Measurements from ENCODE around the gene CALB2.

The CALB2 gene

GRCh38 chr16:71431176-71431575, 72.7 kb downstream of the CALB2 start:
- H3K27ac ChIP-seq (ENCODE audit: insufficient read depth, low read length, poor library complexity, severe bottlenecking): no peak overlapping the region
- no peaks in the 10 kb centered on the region for H3K4me1 ChIP-seq (ENCODE audit: control insufficient read depth, insufficient read depth, low read length, poor library complexity, severe bottlenecking)
- peaks cover 8% of the 10 kb centered on the region for H3K27me3 ChIP-seq (replicated peaks; ENCODE audit: control insufficient read depth, insufficient read depth, low read length, poor library complexity, severe bottlenecking)
- no peak overlapping the region for H3K4me3 ChIP-seq (ENCODE audit: insufficient read depth, low read depth, low read length, poor library complexity, severe bottlenecking)
- no peaks in the 10 kb centered on the region for H3K9me3 ChIP-seq (ENCODE audit: control insufficient read depth, low read length)
- no peak for DNase-seq
- no peaks in the 10 kb centered on the region for H3K36me3 ChIP-seq (ENCODE audit: control insufficient read depth, insufficient read depth, low read length)

GRCh38 chr16:71431991-71432390, 73.5 kb downstream of the CALB2 start:
- H3K27ac ChIP-seq (ENCODE audit: insufficient read depth, low read length, poor library complexity, severe bottlenecking): no peak overlapping the region
- no peak for DNase-seq
- peaks cover 8% of the 10 kb centered on the region for H3K27me3 ChIP-seq (replicated peaks; ENCODE audit: control insufficient read depth, insufficient read depth, low read length, poor library complexity, severe bottlenecking)

GRCh38 chr16:71432906-71433305, 74.4 kb downstream of the CALB2 start:
- Histone ChIP-seq H3K4me1 (ENCODE audit: control insufficient read depth, insufficient read depth, low read length, poor library complexity, severe bottlenecking) (no peaks in the 10 kb centered on the region), H3K27ac (ENCODE audit: insufficient read depth, low read length, poor library complexity, severe bottlenecking) (no peak overlapping the region), H3K27me3 (replicated peaks; ENCODE audit: control insufficient read depth, insufficient read depth, low read length, poor library complexity, severe bottlenecking) (peaks cover 8% of the 10 kb centered on the region), H3K4me3 (ENCODE audit: insufficient read depth, low read depth, low read length, poor library complexity, severe bottlenecking) (no peak overlapping the region), H3K36me3 (ENCODE audit: control insufficient read depth, insufficient read depth, low read length) (no peaks in the 10 kb centered on the region), H3K9me3 (ENCODE audit: control insufficient read depth, low read length) (no peaks in the 10 kb centered on the region)
- no peak for DNase-seq

More at GRCh38 chr16:71431991-71432390, 73.5 kb downstream of the CALB2 start:
- no peak overlapping the region for H3K4me3 ChIP-seq (ENCODE audit: insufficient read depth, low read depth, low read length, poor library complexity, severe bottlenecking)
- no peaks in the 10 kb centered on the region for H3K36me3 ChIP-seq (ENCODE audit: control insufficient read depth, insufficient read depth, low read length)
- no peaks in the 10 kb centered on the region for H3K4me1 ChIP-seq (ENCODE audit: control insufficient read depth, insufficient read depth, low read length, poor library complexity, severe bottlenecking)
- H3K9me3 ChIP-seq (ENCODE audit: control insufficient read depth, low read length): no peaks in the 10 kb centered on the region

DNA sequence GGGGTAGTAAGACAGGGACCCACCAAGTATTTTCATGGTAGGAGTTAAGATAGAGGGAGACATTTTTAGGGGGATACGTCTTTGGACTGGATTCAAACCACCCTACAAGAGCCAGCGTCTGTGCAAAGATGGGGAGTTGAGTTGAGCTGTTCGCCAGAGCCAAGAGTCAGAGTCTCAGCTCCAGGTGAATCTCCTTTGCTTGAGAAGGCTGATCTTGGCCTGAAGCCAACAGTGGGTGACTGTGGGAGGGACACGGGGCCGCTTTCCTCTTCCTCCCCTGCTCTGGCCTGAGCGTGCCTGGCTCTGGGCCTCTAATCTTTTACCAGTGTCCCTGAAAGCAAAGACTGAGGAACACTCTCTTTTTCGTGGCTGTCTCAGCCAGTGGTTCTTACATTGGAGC, 78.0 kb downstream of the CALB2 start:
- no peaks in the 10 kb centered on the region for H3K4me1 ChIP-seq (ENCODE audit: control insufficient read depth, insufficient read depth, low read length, poor library complexity, severe bottlenecking)
- no peak for DNase-seq
- H3K27ac ChIP-seq (ENCODE audit: insufficient read depth, low read length, poor library complexity, severe bottlenecking): no peak overlapping the region
- H3K27me3 ChIP-seq (replicated peaks; ENCODE audit: control insufficient read depth, insufficient read depth, low read length, poor library complexity, severe bottlenecking): peaks cover 4% of the 10 kb centered on the region
- H3K4me3 ChIP-seq (ENCODE audit: insufficient read depth, low read depth, low read length, poor library complexity, severe bottlenecking): no peak overlapping the region
- H3K36me3 ChIP-seq (ENCODE audit: control insufficient read depth, insufficient read depth, low read length): no peaks in the 10 kb centered on the region
- no peaks in the 10 kb centered on the region for H3K9me3 ChIP-seq (ENCODE audit: control insufficient read depth, low read length)

GRCh38 chr16:71439523-71439922, 81.0 kb downstream of the CALB2 start:
- Histone ChIP-seq H3K27ac (ENCODE audit: insufficient read depth, low read length, poor library complexity, severe bottlenecking) (no peak overlapping the region), H3K36me3 (ENCODE audit: control insufficient read depth, insufficient read depth, low read length) (no peaks in the 10 kb centered on the region), H3K27me3 (replicated peaks; ENCODE audit: control insufficient read depth, insufficient read depth, low read length, poor library complexity, severe bottlenecking) (no peaks in the 10 kb centered on the region), H3K4me3 (ENCODE audit: insufficient read depth, low read depth, low read length, poor library complexity, severe bottlenecking) (no peak overlapping the region), H3K4me1 (ENCODE audit: control insufficient read depth, insufficient read depth, low read length, poor library complexity, severe bottlenecking) (no peaks in the 10 kb centered on the region), H3K9me3 (ENCODE audit: control insufficient read depth, low read length) (no peaks in the 10 kb centered on the region)
- no peak for DNase-seq

Data from effector memory CD4-positive, alpha-beta T cell (primary cell).